HG03060 (cell line): ENCODE measurements around the gene LRRC37A3.
"Not testable (repeated sequence)": the region's sequence is repeated elsewhere in the genome, so short reads cannot be mapped to it uniquely, and the experiment has no call there.

Experiments
- ATAC-seq: cut with Tn5 transposase; IDR thresholded peaks from one replicate; pipeline ENCODE4 v1.9.1; 2021; ENCODE audit warnings: low read depth, moderate number of reproducible peaks; ENCODE audit not compliant: unreplicated experiment

LRRC37A3 gene

DNA sequence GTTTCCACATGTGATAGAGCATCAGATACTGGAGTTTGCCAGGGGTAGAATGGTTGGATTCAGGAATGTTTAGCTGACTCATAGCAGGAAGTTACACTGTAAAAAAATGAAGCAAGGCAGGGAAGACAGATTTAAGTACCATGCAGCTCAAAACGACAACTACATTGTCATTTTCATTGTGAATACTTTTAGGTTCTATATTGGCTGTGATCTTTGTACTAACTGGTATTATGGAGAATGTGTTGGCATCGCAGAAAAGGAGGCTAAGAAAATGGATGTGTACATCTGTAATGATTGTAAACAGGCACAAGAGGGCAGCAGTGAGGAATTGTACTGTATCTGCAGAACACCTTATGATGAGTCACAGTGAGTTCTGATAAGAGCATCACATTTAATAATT lies 8.2 kb upstream of the LRRC37A3 start:
- not testable (repeated sequence) for ATAC-seq

DNA sequence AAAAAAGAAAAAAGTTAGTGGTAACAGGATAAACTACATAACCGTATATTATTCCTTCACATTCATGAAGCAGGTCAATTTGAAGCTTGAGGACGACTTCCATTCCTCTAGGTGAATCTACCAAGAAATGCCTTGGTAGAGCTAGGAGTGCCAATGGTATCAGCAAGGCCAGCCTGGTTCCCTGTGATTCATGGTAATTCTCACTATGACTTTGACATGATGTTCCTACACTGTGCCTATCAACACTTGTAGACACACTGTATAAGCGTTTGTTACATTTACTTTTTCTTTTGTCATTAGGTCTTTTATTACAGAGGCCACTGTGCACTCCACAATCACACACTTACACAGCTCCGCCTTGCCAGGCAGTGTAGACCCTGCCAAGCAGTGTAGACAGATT lies 7.2 kb upstream of the LRRC37A3 start:
- not testable (repeated sequence) for ATAC-seq

DNA sequence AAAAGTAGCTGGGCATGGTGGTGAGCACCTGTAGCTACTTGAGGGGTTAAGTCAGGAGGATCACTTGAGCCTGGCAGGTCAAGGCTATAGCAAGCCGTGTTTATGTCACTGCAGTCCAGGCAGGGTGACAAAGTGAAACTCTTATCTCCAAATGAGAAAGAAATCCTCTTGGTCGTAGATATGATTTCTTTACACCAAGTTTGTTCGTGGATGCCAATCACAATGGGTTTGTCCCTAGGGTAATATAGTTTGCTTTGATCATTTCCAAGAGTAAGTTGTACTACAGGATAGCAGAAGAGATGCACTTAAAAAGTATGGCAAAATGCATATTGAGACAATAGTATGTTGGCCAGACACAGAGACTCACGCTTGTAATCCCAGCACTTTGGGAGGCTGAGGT lies 6.0 kb upstream of the LRRC37A3 start:
- not testable (repeated sequence) for ATAC-seq

DNA sequence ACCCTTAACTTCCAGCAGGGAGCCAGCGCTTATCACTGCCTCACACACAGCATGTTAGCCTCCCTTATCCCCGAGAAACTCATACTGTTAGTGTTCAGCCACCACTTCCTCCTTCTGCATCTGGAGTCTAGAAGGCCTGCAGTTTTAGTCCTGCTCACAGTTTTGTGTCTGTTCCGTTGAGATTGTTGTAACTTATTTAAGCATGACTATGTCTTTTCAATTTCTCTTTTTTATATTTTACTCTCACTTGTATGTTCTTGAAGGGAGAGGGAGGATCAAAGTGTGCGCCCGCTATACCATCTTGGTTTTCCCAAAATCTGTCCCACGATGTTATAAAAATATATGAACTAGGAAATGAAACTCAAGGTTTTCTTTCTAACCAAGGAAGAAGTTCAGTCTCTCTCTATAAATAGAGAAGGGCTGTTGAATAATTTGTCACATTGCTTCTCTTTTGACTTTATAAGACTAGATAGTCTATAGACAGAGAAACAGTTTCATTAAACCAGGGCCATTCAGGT lies 3.8 kb upstream of the LRRC37A3 start:
- ATAC-seq = not testable (repeated sequence)

DNA sequence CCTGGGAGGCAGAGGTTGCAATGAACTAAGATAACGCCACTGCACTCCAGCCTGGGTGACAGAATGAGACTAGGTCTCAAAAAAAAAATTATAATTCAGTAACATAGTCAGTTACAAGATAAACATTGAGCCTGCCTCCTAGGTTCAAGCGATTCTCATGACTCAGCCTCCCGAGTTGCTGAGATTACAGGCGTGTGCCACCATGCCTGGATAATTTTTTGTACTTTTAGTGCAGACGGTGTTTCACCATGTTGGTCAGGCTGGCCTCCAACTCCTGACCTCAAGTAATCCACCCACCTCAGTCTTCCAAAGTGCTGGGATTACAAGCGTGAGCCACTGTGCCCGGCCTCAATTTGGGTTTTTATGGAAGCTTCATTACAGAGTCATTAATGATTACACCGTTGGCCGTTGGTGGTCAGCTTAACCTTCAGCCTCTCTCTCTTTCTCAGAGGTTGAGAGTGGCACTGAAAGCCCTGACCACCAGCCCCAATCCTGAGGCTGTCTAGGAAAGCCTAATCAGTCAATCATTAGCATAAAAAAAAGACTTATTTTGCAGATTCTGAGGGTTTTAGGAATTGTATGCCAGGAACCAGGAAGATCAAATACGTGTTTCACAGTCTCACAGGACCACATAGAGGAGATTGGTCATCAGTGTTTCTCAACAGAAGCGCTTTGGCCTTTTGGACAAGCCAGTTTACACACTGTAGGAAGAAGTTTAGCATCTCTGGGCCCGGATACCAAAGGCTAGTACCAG lies 1.3 kb upstream of the LRRC37A3 start:
- ATAC-seq = no peak

DNA sequence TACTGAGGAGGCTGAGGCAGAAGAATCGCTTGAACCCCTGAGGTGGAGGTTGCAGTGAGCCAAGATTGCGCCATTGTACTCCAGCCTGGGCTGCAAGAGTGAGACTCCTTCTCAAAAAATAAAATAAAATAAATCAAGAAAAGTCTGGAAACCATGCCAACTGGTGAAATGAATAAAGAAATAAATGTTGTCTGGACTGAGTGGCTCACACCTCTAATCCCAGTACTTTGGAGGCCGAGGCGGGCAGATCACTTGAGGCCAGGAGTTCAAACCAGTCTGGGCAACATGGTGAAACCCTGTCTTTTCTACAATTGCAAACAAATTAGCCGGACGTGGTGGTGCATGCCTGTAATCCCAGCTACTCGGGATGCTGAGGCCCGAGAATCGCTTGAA lies 744 bp upstream of the LRRC37A3 start:
- ATAC-seq = no peak

DNA sequence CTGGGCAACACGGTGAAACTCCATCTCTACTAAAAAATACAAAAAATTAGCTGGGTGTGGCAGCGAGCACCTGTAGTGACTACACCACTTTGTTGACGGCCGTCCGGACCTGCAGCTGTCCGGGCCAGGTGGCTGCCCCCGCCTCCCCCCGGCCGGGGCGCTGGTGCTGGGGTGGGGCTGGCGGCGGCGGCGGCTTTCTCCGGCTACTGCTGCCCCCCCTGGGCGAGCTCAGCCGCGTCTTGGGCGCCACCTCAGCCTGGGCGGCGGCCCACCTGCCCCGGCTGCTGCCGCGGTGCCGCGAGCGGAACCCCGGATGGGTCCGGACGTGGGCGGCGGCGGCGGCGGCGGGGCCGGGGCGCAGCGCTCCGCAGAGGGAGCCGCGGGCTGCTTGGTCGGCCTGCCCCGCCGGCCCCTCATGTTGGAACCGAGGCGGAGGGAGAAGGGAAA lies 413 bp downstream of the LRRC37A3 start:
- not testable (repeated sequence) for ATAC-seq

DNA sequence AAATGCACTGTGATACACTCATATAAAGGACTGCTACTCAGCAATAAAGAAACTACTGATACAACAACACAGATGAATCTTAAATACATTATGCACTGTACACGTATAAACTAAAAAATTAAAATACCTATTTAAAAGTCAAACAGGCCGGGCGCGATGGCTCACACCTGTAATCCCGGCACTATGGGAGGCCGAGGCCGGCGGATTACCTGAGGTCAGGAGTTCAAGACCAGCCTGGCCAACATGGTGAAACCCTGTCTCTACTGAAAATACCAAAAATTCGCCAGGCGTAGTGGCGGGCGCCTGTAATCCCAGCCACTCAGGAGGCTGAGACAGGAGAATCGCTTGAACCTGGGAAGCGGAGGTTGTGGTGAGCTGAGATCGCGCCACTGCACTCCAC lies 1.7 kb downstream of the LRRC37A3 start:
- not testable (repeated sequence) for ATAC-seq

DNA sequence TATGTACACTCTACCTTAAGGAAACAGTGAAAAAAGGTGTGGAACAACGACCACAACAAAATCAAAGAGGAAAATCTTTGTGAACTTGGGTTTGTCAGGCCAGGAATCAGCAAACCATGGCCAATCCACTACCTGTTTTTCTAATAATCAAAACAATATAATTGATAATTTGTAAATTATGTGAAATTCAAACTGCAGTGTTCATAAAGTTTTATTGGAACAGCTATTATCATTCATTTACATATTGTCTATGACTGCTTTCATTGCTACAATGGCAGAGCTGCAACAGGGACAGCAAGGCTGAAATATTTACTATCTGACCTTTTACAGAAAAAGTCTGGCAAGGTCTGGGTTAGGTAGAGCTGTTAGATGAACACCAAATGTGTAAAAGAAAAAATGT lies 4.0 kb downstream of the LRRC37A3 start:
- not testable (repeated sequence) for ATAC-seq

DNA sequence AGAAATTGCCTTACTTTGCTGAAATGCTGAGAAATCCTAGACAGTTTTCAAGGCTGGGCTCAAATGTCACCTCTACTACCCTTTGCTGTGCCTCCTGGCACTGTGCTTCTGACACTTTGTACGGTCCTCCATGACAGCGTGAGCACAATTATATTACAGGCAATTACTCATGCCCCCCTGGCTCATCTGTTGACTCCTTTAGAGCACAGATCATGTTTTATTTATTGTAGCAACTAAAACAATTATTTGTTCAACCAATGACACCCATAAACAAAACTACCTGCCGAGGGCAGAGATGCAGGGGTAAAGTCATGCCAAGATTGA lies 9.1 kb downstream of the LRRC37A3 start:
- not testable (repeated sequence) for ATAC-seq

DNA sequence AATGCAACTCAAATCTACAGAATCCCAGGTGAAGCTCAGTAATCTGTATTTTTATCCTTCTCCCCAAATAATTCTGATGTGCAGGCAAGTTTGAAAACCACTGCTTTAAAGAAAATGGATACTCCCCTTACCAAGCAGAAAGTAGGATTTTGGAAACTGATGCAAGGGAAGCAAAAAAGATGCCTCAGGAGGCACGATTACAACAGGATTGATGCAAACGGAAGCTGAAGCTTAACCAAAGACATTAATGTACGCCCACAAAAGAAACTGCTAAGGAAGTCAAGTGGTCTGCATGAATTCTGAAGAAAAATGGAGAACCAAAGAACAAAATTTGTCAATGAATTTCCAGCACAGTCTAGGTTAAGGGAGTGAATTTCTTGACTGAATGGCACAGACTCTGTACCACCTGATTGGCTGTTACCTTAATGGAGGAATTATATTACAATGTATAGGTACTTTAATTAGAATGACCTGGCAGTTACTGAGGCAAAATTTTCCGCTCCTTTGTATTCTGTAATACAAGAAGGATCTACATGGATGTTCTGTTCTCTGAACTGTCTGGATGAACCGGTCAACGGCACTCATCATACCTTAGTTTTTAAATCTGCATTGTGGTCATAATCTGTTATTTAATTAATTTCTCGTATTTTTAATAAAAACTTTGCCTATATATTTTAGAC lies 9.6 kb downstream of the LRRC37A3 start:
- ATAC-seq = not testable (repeated sequence)

DNA sequence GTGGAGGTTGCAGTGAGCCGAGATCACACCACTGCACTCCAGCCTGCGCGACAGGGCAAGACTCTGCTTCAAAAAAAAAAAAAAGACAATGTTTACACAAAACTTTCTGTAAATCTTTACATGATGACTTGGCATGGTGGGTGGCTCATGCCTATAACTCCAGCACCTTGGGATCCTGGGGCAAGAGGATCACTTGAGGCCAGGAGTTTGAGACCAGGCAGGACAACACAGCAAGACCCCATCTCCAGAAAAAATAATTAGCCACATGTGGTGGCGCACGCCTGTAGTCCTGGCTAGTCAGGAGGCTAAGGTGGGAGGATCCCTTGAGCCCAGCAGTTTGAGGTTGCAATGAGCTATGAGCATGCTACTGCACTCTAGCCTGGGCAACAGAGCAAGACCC lies 15.2 kb downstream of the LRRC37A3 start:
- not testable (repeated sequence) for ATAC-seq

DNA sequence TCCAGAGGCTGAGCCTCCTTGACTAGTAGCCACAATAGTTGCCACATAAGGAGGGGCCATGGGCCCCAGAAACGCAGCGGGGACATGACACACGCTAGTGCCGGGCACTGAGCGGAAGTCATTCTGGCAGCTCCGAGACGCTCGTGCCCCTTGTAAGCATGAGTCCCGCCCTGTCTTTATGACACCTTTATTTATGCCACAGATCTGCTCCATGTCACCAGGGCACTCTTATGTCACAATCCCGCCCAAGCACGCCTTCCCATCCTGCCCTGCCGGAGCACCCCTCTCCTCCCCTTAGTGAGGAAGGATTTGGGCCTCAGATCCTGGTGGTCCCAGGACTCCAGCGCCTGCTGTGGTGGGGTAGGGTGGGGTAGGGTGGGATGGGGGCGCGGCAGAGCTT lies 22.1 kb downstream of the LRRC37A3 start:
- not testable (repeated sequence) for ATAC-seq

DNA sequence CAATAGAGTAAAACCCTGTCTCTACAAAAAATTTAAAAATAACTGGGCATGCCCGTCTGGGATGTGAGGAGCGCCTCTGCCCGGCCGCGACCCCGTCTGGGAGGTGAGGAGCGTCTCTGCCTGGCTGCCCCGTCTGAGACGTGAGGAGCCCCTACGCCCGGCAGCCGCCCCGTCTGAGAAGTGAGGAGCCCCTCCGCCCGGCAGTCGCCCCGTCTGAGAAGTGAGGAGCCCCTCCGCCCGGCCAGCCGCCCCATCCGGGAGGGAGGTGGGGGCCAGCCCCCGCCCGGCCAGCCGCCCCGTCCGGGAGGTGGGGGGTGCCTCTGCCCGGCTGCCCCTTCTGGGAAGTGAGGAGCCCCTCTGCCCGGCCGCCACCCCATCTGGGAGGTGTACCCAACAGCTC lies 45.1 kb downstream of the LRRC37A3 start:
- not testable (repeated sequence) for ATAC-seq

DNA sequence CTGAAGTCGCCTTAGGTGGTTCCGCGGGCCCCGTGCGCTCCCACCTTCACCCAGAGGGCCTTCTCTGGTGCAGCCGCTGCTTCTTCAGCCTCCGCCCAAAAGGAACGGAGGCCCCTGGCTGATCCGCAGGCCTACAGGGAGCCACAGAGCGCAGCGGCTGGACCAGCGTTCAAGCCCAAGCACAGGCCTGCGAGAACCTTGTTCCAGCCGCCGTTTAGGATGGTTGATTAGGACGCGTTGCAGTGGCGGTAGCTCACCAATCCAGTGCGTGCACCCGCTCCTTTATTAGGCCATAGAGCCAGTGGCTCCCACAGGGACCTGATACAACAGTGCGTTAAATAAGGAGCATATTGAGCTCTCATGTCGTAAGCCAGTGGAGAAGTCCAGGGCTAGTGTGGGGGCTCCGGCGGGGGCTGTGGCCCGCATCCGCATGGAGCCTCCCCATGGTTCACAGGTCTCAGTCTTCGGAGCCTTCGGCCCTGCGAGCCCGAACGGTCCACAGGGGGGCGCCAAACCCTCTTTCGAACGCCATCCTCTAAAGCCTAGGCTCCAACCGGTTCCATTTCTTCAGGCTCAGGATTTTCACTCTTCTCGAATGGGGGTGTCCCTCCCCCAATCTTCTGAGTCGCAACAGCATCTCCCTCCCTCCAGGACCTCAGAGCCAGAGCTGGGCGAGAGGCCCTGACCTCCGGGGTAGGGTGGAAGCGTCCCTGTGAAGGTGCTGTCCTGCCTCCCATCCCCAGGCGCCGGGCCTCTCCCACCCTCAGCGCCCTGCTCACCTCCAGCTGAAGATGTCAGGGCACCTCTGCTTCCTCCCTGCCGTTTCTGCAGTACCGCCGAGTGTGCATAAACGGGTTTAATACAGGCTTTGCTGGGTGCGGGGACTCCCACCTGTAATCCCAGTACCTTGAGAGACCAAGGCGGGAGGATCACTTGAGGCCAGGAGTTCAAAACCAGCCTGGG lies 71.5 kb downstream of the LRRC37A3 start:
- not testable (repeated sequence) for ATAC-seq

DNA sequence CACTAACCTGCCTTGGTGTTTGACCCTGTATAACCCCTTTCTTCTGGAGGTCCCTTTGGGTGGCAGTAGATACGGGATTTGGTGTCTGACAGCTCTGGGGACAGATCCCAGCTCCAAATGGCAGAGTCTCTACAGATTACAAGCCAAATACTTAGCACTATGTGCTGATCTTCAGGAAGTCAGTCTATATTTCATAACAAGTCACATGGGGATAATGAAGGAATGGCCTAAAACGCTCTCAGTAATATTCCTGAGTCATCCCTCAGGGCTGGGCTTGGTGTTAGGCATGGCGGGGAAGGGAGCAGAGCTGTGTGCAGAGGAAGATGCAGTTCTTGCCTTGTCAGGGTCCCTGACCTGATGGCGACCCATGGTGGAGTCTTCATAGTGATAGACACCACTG lies 72.4 kb downstream of the LRRC37A3 start:
- ATAC-seq = not testable (repeated sequence)

DNA sequence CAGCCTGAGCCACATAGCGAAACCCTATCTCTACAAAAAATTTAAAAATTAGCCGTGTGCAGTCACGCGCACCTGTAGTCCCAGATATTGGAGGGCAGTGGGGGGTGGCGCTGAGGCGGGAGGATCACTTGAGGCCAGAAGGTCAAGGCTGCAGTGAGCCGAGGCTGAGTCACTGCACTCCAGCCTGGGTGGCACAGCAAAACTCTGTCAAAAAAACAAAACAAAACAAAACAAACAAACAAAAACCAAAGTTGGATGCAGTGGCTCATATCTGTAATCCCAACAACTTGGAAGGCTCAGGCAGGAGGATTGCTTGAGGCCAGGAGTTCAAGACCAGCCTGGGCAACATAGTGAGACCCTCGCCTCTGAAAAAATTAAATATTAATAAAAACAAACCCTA lies 75.4 kb downstream of the LRRC37A3 start:
- ATAC-seq = not testable (repeated sequence)

DNA sequence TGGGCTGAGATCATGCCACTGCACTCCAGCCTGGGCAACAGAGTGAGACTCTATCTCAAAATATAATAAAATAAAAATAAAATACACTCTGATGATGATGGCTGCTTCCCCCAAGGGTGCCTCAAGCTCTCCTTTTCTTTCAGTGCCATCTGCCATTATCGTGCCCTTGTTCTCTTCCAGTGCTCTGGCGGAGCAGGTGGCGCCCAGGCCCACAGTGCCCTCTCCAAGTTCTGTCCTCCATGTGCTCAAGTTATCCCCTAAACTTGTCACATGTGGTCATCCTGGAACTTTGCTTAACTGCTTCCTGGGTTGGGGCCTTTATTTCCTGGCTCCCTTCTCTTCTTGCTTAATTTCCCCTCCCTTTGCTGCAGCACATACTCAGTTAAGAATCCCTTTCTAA lies 76.4 kb downstream of the LRRC37A3 start:
- ATAC-seq = not testable (repeated sequence)

DNA sequence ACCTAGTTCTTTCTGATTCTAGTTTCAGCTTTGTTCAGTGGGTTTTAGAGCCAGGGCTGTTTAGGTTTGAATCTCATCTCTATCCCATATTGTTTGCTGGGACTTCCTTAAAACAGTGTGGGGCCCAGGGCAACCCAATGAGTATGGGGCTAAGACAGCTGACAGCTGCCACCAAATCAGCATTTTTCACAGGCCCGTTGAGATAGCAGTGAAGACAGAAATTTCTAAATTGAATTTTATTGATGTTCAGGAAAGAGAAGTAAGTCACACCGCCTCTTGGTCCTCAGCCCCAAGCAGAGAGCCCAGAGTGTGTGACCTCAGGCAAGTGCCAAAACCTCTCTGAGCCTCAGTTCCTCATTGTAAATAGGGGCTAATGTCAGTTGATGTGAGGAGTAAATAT lies 78.3 kb downstream of the LRRC37A3 start:
- ATAC-seq = not testable (repeated sequence)

DNA sequence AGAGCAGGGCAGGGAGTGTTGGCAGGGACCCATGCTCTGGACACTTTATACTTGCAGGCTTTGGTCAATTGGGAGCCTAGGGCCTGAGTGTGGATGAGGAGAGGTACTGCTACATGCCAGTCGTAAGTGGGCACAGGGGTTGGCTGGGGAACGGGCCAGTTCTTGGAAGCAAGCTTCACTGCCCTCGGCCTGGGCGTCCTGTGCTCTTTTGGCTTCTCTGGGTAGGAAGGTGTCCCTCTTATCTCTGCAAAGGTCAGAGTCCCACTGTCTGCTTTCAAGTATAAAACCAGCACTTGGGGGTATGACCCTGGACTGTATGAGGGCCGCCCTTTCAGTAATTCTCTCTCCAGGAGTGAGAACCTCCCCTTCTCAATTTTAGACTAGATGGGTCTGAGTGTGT lies 80.8 kb downstream of the LRRC37A3 start:
- ATAC-seq = not testable (repeated sequence)
